Activated CD4-positive, CD25-positive, alpha-beta regulatory T cell treated with anti-CD3 and anti-CD28 coated beads, Interleukin-2, amount 50 U/mL, for 72 hours (primary cell): ENCODE measurements around the gene DDX51.

Experiments used
- DNase-seq: peaks from one replicate; pipeline ENCODE4 v3.0.0; 2021

Gene DDX51

GRCh38 chr12:132179431-132180362, 35.6 kb upstream of the DDX51 start:
- DNase-seq, result no peak

- no peak for DNase-seq
Measured at GRCh38 chr12:132178801-132179401, 34.8 kb upstream of the DDX51 start.

GRCh38 chr12:132178316-132178715, 34.2 kb upstream of the DDX51 start:
- DNase-seq, result no peak

GRCh38 chr12:132176920-132177551, 32.9 kb upstream of the DDX51 start:
- no peak for DNase-seq

GRCh38 chr12:132176385-132176919, 32.3 kb upstream of the DDX51 start:
- no peak for DNase-seq

DNA sequence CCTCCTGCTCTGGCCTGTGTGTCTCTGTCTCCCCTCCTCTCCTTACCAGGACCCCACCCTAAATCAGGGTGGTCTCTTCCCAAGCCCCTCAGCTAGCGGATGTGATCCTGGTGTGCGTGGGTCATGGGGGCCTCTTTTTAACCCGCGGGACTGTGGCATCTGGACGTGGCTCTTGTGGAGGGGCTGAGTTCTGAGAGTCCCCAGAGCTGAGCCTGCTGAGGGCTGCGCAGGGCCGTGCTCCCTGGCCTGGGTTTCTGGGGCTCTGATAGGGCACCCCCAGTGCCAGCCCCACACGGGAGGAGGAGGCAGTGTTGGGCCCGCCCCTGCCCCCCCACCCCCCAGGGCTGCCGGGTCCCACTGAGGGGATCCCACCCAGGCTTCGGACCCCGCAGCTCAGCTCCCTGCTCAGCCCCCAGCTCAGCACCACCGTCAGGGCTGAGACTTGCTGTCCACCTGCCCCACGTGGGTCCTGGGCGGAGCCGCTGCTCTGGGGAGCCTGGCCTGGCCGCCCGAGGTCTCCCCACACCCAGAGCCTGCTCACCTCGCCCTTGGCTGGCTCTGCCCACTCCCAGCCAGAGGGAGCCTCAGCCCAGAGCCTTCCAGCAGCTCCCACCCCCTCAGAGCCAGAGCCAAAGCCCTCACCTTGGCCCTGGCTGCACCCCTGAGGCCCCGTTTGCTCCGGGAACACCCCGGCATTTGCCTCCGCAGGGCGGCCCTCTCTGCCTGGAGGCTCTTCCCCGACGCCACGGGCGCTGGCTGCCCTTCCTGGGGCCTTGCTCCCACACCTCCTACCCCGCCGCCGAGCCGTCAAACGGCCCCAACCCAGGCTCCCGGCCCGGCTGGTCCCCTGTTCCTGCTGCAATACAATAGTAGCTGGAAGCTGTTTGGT, 31.6 kb upstream of the DDX51 start:
- no peak for DNase-seq

DNA sequence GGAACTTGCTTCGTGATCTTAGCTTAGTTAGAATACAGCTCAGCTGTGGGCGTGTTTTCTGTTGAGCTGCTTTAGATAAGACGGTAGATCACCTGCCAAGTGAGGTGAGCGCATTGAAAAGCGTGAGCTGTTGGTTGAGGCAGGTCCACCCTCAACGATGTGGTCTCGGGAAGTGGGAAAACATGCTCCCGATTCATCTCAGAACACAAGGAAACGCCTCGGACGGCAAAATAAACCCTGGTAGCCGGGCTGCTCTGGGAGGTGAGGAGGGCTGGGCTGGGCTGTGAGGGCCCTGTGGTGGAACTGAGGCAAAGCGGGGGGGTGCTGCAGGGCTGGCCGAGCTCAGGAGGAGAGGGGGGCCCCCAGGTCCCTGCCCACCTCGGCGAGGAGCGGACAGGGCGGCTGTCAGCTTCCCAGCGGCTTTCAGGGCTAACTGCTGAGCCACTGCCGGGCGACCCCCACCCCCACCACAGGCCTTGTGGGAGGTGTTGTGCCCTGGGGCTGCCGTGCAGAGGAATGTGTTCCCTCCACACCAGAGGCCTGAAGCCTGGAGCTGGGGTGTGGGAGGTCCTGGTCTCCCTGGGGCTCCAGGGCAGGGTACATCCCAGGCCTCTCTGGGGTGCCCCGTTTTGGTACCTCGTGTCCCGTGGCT, 30.8 kb upstream of the DDX51 start:
- no peak for DNase-seq

- no peak for DNase-seq
Measured at GRCh38 chr12:132174015-132174838, 30.1 kb upstream of the DDX51 start.

- DNase-seq, result no peak
Measured at GRCh38 chr12:132173135-132174014, 29.3 kb upstream of the DDX51 start.

DNA sequence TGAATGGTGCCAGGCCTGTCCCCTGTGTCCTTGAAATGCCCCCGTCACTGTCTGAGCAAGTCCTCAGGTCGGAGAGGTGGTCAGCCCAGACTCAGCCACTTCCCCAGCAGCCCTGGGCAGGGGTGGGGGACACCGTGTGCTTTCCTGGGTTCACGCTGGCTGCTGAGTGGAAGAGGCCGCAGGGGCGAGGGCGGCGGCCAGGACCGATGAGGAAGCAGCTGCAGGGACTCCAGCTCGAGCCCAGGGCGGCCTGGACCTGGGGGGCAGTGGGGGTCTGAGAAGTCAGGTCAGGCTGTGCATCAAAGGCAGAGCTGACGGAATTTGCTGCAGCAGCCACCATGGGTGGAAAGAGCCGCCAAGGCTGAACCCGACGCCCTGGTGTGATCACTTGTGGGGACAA, 28.5 kb upstream of the DDX51 start:
- no peak for DNase-seq

DNA sequence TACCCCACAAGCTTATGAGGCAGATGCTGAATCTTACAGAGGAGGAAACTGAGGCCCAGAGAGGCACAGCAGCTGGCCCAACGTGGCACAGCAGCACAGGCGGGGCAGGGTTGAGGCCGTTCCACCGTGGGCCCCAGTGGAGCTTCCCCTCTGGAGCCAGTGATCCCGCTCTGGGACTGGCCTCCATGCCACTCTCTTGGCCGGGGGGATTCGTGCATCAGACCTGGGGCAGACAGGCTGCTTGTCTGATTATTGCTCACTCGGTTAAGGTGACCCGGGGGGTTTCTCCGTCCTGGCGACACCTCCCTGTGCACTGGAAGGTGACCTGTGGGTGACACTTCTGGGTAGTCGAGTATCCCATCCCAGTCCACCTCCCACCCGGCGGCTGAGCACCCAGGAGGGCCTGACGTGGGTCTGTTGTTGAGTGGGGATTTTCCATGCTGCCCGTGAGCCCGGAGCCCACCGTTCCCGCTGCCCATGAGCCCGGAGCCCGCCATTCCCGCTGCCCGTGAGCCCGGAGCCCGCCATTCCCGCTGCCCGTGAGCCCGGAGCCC, 27.9 kb upstream of the DDX51 start:
- DNase-seq, result no peak

DNA sequence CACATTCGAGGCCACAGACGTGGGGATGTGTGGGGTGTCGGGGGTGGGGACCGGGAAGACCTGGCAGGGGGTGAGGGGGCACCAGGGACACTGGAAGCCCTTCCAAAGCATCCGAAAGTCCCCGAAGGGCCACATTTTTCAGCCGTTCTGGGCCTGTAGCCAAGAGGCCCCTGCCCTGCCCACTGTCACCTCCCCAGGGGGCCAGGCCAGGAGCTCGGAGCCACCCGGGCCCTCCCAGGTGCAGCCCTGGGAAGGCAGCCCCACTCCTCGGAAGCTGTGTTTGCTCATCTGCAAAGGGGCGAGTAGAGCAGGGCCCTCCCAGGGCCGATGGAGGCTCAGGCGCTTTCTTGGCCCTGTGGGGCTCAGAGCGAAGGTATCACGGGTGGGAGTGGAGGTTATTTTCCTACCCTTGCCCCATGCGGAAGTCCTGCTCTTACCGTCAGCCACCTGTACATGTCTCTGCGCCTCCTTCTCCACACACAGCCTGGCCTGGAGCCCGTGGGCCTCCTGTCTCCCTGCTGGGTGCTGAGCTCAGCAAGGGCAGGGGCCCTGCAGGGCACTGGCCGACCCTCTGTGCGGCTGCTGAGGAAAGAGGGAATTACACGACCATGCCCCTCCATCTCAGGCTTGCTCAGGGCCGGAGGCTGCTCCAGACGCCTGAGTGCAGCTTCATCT, 27.3 kb upstream of the DDX51 start:
- DNase-seq, result no peak

- DNase-seq, result no peak
Measured at GRCh38 chr12:132170637-132171292, 26.6 kb upstream of the DDX51 start.

- DNase-seq, result no peak
Measured at GRCh38 chr12:132170094-132170636, 26.0 kb upstream of the DDX51 start.

GRCh38 chr12:132169376-132169775, 25.3 kb upstream of the DDX51 start:
- DNase-seq, result no peak

- DNase-seq, result no peak
Measured at GRCh38 chr12:132168311-132169031, 24.4 kb upstream of the DDX51 start.

GRCh38 chr12:132167611-132168310, 23.6 kb upstream of the DDX51 start:
- DNase-seq, result no peak
